IMR-90 (cell line): ENCODE data around the gene DUSP22. TPM values are rescaled to one million over a fixed set of nuclear protein-coding genes. Genes with fewer than 3 reads are reported as not detected.
"Not testable (repeated sequence)": the region's sequence is repeated elsewhere in the genome, so short reads cannot be mapped to it uniquely, and the experiment has no call there.

Experiments used
- ATAC-seq: fragments of 200-7000 bp; cut with Tn5 transposase; 2 replicates; pipeline ENCODE4 v1.9.1; 2020; ENCODE audit warnings: low read depth, mild to moderate bottlenecking, moderate library complexity
- BruUV-seq: library from RNA; stranded (reverse); fragments of 400-500 nt; replicated peaks from 2 replicates; lab custom pipeline; 2021; lab: Mats Ljungman, UMichigan
- CTCF ChIA-PET: fragments of 300-600 bp; formaldehyde crosslinking; extraction: SDS; loops from one replicate; lab custom pipeline; 2021; ENCODE audit warnings: antibody characterized with exemption; lab: Yijun Ruan, JAX
- POLR2A ChIA-PET: fragments of 300-600 bp; sonication (Branson Sonifier 250); formaldehyde crosslinking; loops from one replicate; lab custom pipeline; 2022; ENCODE audit warnings: antibody characterized with exemption; ENCODE audit not compliant: unreplicated experiment; lab: Charles Lee
- DNase-seq: peaks from one replicate; pipeline ENCODE4 v3.0.0; 2013
- H2AFZ ChIP-seq: replicated peaks from 2 replicates; pipeline ENCODE3; 2013; ENCODE audit warnings: low read length, mild to moderate bottlenecking; ENCODE audit not compliant: poor library complexity
- H2AK5ac ChIP-seq: 2 replicates; pipeline ENCODE4 v1.6.1; 2013; ENCODE audit warnings: low read depth, low read length, inconsistent platforms
- H2AK9ac ChIP-seq: replicated peaks from 2 replicates; pipeline ENCODE3; 2013; ENCODE audit warnings: mild to moderate bottlenecking, low read depth, low read length, moderate library complexity; ENCODE audit not compliant: poor library complexity
- H2BK120ac ChIP-seq: 2 replicates; pipeline ENCODE4 v1.6.1; 2013; ENCODE audit warnings: low read depth, low read length, inconsistent platforms
- H2BK15ac ChIP-seq: 3 replicates; pipeline ENCODE4 v1.6.1; 2013; ENCODE audit warnings: low read depth, low read length, inconsistent platforms
- H2BK20ac ChIP-seq: 2 replicates; pipeline ENCODE4 v1.6.1; 2013; ENCODE audit warnings: low read depth, mild to moderate bottlenecking, inconsistent platforms, low read length, moderate library complexity
- H2BK5ac ChIP-seq: 2 replicates; pipeline ENCODE4 v1.6.1; 2013; ENCODE audit warnings: mild to moderate bottlenecking, low read depth, low read length, inconsistent platforms; ENCODE audit not compliant: poor library complexity, severe bottlenecking
- H3K14ac ChIP-seq: replicated peaks from 2 replicates; pipeline ENCODE4 v1.6.1; 2013; ENCODE audit warnings: low read depth, low read length, inconsistent platforms
- H3K18ac ChIP-seq: 2 replicates; pipeline ENCODE4 v1.6.1; 2013; ENCODE audit warnings: low read depth, low read length, control low read depth
- H3K23ac ChIP-seq: 2 replicates; pipeline ENCODE4 v1.6.1; 2013; ENCODE audit warnings: low read depth, low read length, inconsistent platforms
- H3K27ac ChIP-seq: 2 replicates; pipeline ENCODE4 v1.5.1; 2013; ENCODE audit warnings: mild to moderate bottlenecking, control low read depth, low read length; ENCODE audit not compliant: insufficient read depth
- H3K27me3 ChIP-seq: 2 replicates; pipeline ENCODE4 v1.6.1; 2013; ENCODE audit warnings: low read length; ENCODE audit not compliant: control insufficient read depth, insufficient read depth
- H3K36me3 ChIP-seq: 2 replicates; pipeline ENCODE4 v1.6.1; 2013; ENCODE audit warnings: low read length, mixed read lengths; ENCODE audit not compliant: control insufficient read depth, insufficient read depth
- H3K4ac ChIP-seq: 2 replicates; pipeline ENCODE4 v1.6.1; 2013; ENCODE audit warnings: low read depth, low read length, inconsistent platforms
- H3K4me1 ChIP-seq: 2 replicates; pipeline ENCODE4 v1.6.1; 2013; ENCODE audit warnings: low read length, mixed read lengths; ENCODE audit not compliant: control insufficient read depth, insufficient read depth
- H3K4me2 ChIP-seq: 2 replicates; pipeline ENCODE4 v1.6.1; 2013; ENCODE audit warnings: low read depth, mild to moderate bottlenecking, control low read depth, low read length, moderate library complexity
- H3K4me3 ChIP-seq: 2 replicates; pipeline ENCODE4 v1.5.1; 2013; ENCODE audit warnings: low read depth, mild to moderate bottlenecking, control low read depth, low read length, moderate library complexity; ENCODE audit not compliant: insufficient read depth
- H3K56ac ChIP-seq: 2 replicates; pipeline ENCODE4 v1.6.1; 2013; ENCODE audit warnings: low read length, inconsistent platforms; ENCODE audit not compliant: insufficient read depth; ENCODE audit errors: extremely low read depth
- H3K79me1 ChIP-seq, 2 experiments: 2 replicates each; pipeline ENCODE4 v1.6.1; 2013; ENCODE audit warnings: low read length in 2 of 2, inconsistent platforms in 1 of 2, low read depth in 1 of 2
- H3K9ac ChIP-seq: 2 replicates; pipeline ENCODE4 v1.6.1; 2013; ENCODE audit warnings: low read depth, low read length, control low read depth
- H3K9me1 ChIP-seq: 2 replicates; pipeline ENCODE4 v1.6.1; 2013; ENCODE audit warnings: low read length, inconsistent platforms; ENCODE audit not compliant: insufficient read depth
- H3K9me3 ChIP-seq: 2 replicates; pipeline ENCODE4 v1.6.1; 2013; ENCODE audit warnings: low read length; ENCODE audit not compliant: control insufficient read depth, insufficient read depth
- H4K20me1 ChIP-seq: 2 replicates; pipeline ENCODE4 v1.6.1; 2013; ENCODE audit warnings: low read length, inconsistent platforms; ENCODE audit not compliant: insufficient read depth
- H4K5ac ChIP-seq: 2 replicates; pipeline ENCODE4 v1.6.1; 2013; ENCODE audit warnings: mild to moderate bottlenecking, low read depth, low read length, control low read depth
- H4K8ac ChIP-seq, 2 experiments: 2 replicates each; pipeline ENCODE4 v1.6.1; 2013; ENCODE audit warnings: low read depth in 2 of 2, low read length in 2 of 2, control low read depth in 1 of 2, inconsistent platforms in 1 of 2
- H4K91ac ChIP-seq: 2 replicates; pipeline ENCODE4 v1.6.1; 2013; ENCODE audit warnings: low read depth, low read length, inconsistent platforms; ENCODE audit not compliant: insufficient read depth
- WGBS, 2 experiments: methylation state at CpG; one replicate each; pipeline versions ENCODE4 v1.1.5 to v1.1.7; 2013; ENCODE audit warnings: missing lambda C conversion rate in 2 of 2; ENCODE audit not compliant: insufficient read length in 1 of 2; ENCODE audit errors: extremely low coverage in 2 of 2; 5-methylcytosine and 5-hydroxymethylcytosine counted together
- dilution Hi-C: fragments of 300-500 bp; cut with HindIII; formaldehyde crosslinking; loops from one replicate; pipeline ENCODE4 v1.14.3; 2018; ENCODE audit warnings: low sequenced_read_pairs; ENCODE audit not compliant: unreplicated experiment
- in situ Hi-C: fragments of 300-500 bp; cut with MboI; formaldehyde crosslinking; loops from 3 replicates; pipeline ENCODE4 v1.14.3; 2019; ENCODE audit warnings: low sequenced_read_pairs, inconsistent platforms, mixed read lengths
- intact Hi-C: fragments of 100-400 bp; cut with micrococcal nuclease; formaldehyde crosslinking; loops from 2 replicates; pipeline ENCODE4 v1.10.0; 2022
- polyA plus RNA-seq, 3 experiments: library from polyadenylated mRNA; depleted of rRNA; stranded (reverse); fragments of >200 nt; gene quantifications; 2 replicates each; pipeline ENCODE4 v1.2.3, GENCODE V29; 2012; ENCODE audit warnings: low replicate concordance in 1 of 3
- total RNA-seq: library from RNA; depleted of rRNA; stranded (reverse); fragments of >200 nt; gene quantifications from 2 replicates; pipeline ENCODE4 v1.2.3, GENCODE V29; 2012

The DUSP22 gene
- total and polyA plus RNA-seq, 2 of the 4 experiments (the other 2 are of a cell fraction), result 7.1 to 8.2 TPM

DNA sequence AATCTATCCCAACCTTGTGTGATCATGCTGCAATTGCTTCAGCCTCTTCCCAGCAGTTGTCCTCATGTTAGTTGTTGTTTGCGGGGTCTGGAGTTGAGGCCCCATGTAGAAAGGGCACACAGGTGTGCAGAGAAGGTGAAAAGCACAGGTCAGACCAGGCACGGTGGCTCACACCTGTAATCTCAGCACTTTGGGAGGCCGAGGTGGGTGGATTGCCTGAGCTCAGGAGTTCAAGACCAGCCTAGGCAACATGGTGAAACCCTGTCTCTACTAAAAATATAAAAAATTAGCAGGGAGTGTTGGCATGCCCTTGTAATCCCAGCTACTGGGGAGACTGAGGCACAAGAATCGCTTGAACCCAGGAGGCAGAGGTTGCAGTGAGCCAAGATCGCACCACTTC is 6.4 kb upstream of the DUSP22 start:
- H2BK120ac ChIP-seq, H3K56ac ChIP-seq, H2AK9ac ChIP-seq, H3K23ac ChIP-seq, intact Hi-C loops, H2AFZ ChIP-seq, H3K4me3 ChIP-seq, H3K14ac ChIP-seq, dilution Hi-C loops, H4K8ac ChIP-seq, H4K91ac ChIP-seq, H2BK20ac ChIP-seq, H3K9ac ChIP-seq, H3K4me1 ChIP-seq, ATAC-seq, H4K20me1 ChIP-seq, DNase-seq, H3K36me3 ChIP-seq, H3K4me2 ChIP-seq, CTCF ChIA-PET, BruUV-seq, H2AK5ac ChIP-seq, in situ Hi-C loops, H3K4ac ChIP-seq, H2BK15ac ChIP-seq, POLR2A ChIA-PET, H3K79me1 ChIP-seq, H3K9me3 ChIP-seq, H3K27ac ChIP-seq, H2BK5ac ChIP-seq, H4K5ac ChIP-seq, H3K18ac ChIP-seq, H3K9me1 ChIP-seq: not testable (repeated sequence)
- WGBS, 2 experiments, result 54% methylated on average over 3 of the region's 5 CpGs; no CpG with 5 or more reads in 1 of the 2 experiments
- H3K27me3 ChIP-seq, result peaks cover 28% of the 10 kb centered on the region
